Lower leg skin (tissue), 4 donors: ENCODE results near the gene PRKCE. TPM values are rescaled to one million over a fixed set of nuclear protein-coding genes. Genes with fewer than 3 reads are reported as not detected.

Source experiments
- DNase-seq, 2 donors: peaks; one replicate each; pipeline ENCODE4 v3.0.0-alpha.2; 2019; ENCODE audit warnings: low spot score in 2 of 2
- H3K4me3 ChIP-seq: fragments of 200-600 bp; sonication (generic); 2 replicates; pipeline ENCODE4 v1.5.1; 2017; ENCODE audit warnings: mild to moderate bottlenecking, low read depth; ENCODE audit not compliant: poor library complexity, severe bottlenecking
- POLR2A ChIP-seq, 2 donors: fragments of 450-650 bp; IDR thresholded peaks; one replicate each; pipeline ENCODE4 v1.6.1; 2016 to 2017; ENCODE audit warnings: antibody characterized with exemption in 2 of 2, mild to moderate bottlenecking in 1 of 2, moderate library complexity in 1 of 2
- WGBS, 2 donors: methylation state at CpG; one replicate each; pipeline ENCODE4 v1.1.5; 2018; 5-methylcytosine and 5-hydroxymethylcytosine counted together
- intact Hi-C: fragments of 100-400 bp; cut with DNase I; formaldehyde crosslinking; loops from one replicate; pipeline ENCODE4 v1.15.0; 2023; ENCODE audit warnings: low total_unique reads
- total RNA-seq, 4 donors: library from RNA; depleted of rRNA; stranded (reverse); fragments of >200 nt; gene quantifications; one replicate each; pipeline ENCODE4 v1.1.0, GENCODE V29; 2016
- TF ChIP-seq, protein P1 (sequence below), 3 donors: fragments of 450-650 bp; IDR thresholded peaks; one replicate each; pipeline ENCODE4 v1.5.1; 2016; ENCODE audit warnings: antibody characterized with exemption in 3 of 3, mild to moderate bottlenecking in 3 of 3, moderate library complexity in 2 of 3

The PRKCE gene
- total RNA-seq, 4 donors from 2014 or later = 3.5 to 10.3 (median 6.1) TPM

GRCh38 chr2:46064396-46064795, 412.9 kb downstream of the PRKCE start:
- 92 to 94% methylated on average over 1 of the region's 1 CpG for WGBS, 2 donors

GRCh38 chr2:46065152-46065551, 413.7 kb downstream of the PRKCE start:
- DNase-seq = no peak
- WGBS, 2 donors = 91 to 98% methylated on average over 4 of the region's 4 CpGs
- TF ChIP-seq, protein P1, sequence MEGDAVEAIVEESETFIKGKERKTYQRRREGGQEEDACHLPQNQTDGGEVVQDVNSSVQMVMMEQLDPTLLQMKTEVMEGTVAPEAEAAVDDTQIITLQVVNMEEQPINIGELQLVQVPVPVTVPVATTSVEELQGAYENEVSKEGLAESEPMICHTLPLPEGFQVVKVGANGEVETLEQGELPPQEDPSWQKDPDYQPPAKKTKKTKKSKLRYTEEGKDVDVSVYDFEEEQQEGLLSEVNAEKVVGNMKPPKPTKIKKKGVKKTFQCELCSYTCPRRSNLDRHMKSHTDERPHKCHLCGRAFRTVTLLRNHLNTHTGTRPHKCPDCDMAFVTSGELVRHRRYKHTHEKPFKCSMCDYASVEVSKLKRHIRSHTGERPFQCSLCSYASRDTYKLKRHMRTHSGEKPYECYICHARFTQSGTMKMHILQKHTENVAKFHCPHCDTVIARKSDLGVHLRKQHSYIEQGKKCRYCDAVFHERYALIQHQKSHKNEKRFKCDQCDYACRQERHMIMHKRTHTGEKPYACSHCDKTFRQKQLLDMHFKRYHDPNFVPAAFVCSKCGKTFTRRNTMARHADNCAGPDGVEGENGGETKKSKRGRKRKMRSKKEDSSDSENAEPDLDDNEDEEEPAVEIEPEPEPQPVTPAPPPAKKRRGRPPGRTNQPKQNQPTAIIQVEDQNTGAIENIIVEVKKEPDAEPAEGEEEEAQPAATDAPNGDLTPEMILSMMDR (IDR thresholded peaks at IDR 0.05) = no peak
- no peak for TF ChIP-seq POLR2A (IDR thresholded peaks at IDR 0.05)
- intact Hi-C loops = loop anchor here (5.0 kb wide), 1 partner anchor 302 kb away; no protein-coding TSS in a partner anchor
- H3K4me3 ChIP-seq = no peak overlapping the region

More at GRCh38 chr2:46064396-46064795, 412.9 kb downstream of the PRKCE start:
- TF ChIP-seq POLR2A (IDR thresholded peaks at IDR 0.05) = no peak
- TF ChIP-seq, protein P1 (IDR thresholded peaks at IDR 0.05) = no peak
- DNase-seq = no peak
- H3K4me3 ChIP-seq = no peak overlapping the region
- intact Hi-C loops = no loop called here

DNA sequence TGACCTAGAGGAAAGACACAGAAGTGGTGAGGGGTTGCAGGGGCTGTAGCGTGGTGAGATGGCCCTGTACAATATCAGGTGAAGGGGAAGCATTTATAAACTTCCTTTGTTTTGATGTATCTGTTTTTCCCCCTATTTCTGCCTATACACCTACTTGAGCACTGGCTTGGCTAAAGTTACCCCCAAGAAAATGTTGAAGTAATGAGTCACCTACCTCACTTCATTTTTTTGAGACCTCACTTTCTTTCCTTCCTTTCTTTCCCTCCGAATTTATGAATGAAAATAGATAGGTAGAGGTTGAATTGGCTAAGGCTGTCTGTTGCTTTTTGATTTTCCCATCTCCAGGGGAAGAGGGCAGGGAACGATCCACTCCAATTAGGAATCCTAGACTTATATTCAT, 414.6 kb downstream of the PRKCE start:
- TF ChIP-seq, protein P1 (IDR thresholded peaks at IDR 0.05) = no peak
- TF ChIP-seq POLR2A (IDR thresholded peaks at IDR 0.05) = no peak
- WGBS, 2 donors = 86 to 89% methylated on average over 3 of the region's 3 CpGs
- H3K4me3 ChIP-seq = no peak overlapping the region
- intact Hi-C loops = loop anchor here (5.0 kb wide), 1 partner anchor 301 kb away; no protein-coding TSS in a partner anchor
- DNase-seq = no peak

GRCh38 chr2:46066601-46067000, 415.1 kb downstream of the PRKCE start:
- TF ChIP-seq POLR2A (IDR thresholded peaks at IDR 0.05) = no peak
- TF ChIP-seq, protein P1 (IDR thresholded peaks at IDR 0.05) = no peak
- intact Hi-C loops = loop anchor here (5.0 kb wide), 1 partner anchor 301 kb away; no protein-coding TSS in a partner anchor
- WGBS, 2 donors = 77 to 80% methylated on average over 5 of the region's 5 CpGs

DNA sequence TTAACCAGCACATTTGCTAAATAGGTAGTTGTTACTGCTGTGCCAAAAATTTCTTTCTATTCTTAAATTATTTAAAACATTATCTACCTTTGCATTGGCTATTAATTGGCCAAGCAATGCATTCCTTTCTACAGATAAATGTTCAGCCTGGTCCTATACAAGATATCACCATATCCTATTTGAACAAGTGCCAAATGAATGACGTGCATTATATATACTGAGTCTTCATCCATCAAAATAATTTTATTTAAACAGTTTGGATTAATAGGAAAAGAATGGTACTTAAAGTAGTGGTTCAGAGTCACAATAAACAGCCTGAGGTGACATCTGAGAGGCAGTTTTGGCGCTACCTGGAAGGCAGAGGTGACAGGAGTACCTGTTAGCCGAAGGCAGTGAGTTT, 415.6 kb downstream of the PRKCE start:
- intact Hi-C loops = loop anchor here (5.0 kb wide), 1 partner anchor 300 kb away; no protein-coding TSS in a partner anchor
- WGBS, 2 donors = 86 to 92% methylated on average over 3 of the region's 3 CpGs
- DNase-seq = no peak
- no peak overlapping the region for H3K4me3 ChIP-seq
- TF ChIP-seq POLR2A (IDR thresholded peaks at IDR 0.05) = no peak
- TF ChIP-seq, protein P1 (IDR thresholded peaks at IDR 0.05) = no peak

More at GRCh38 chr2:46066601-46067000, 415.1 kb downstream of the PRKCE start:
- DNase-seq = no peak
- no peak overlapping the region for H3K4me3 ChIP-seq
